H1 (cell line): ENCODE measurements around the gene CLEC18C. TPM values are rescaled to one million over a fixed set of nuclear protein-coding genes. Genes with fewer than 3 reads are reported as not detected.
"Not testable (repeated sequence)": the region's sequence is repeated elsewhere in the genome, so short reads cannot be mapped to it uniquely, and the experiment has no call there.

Experiments used
- CTCF ChIA-PET: fragments of 300-600 bp; sonication (Branson Sonifier 250); formaldehyde crosslinking; loops from one replicate; lab custom pipeline; 2021; ENCODE audit not compliant: partially characterized antibody; lab: Charles Lee
- POLR2A ChIA-PET: fragments of 300-600 bp; sonication (Branson Sonifier 250); formaldehyde crosslinking; loops from one replicate; lab custom pipeline; 2021; ENCODE audit warnings: inconsistent platforms; ENCODE audit not compliant: partially characterized antibody; lab: Charles Lee
- DNase-seq, 2 experiments: peaks; one replicate each; pipeline versions ENCODE4 v3.0.0 to v3.0.0-alpha.2; 2010 to 2022; ENCODE audit warnings: low spot score in 2 of 2, low read depth in 1 of 2, mixed read lengths in 1 of 2
- FAIRE-seq: peaks from 2 replicates; lab custom pipeline; 2011; peaks lifted over from hg19 to GRCh38; lab: Jason Lieb, UNC
- H2AFZ ChIP-seq: 2 replicates; pipeline ENCODE4 v1.8.1; 2012; ENCODE audit warnings: low read length, inconsistent platforms
- H2AK5ac ChIP-seq: 2 replicates; pipeline ENCODE4 v1.6.1; 2013; ENCODE audit warnings: low read depth, low read length
- H2BK120ac ChIP-seq: replicated peaks from 2 replicates; pipeline ENCODE3; 2013; ENCODE audit warnings: low read depth, low read length, inconsistent platforms
- H2BK12ac ChIP-seq: 2 replicates; pipeline ENCODE4 v1.6.1; 2013; ENCODE audit warnings: low read depth, low read length
- H2BK15ac ChIP-seq: 2 replicates; pipeline ENCODE4 v1.6.1; 2013; ENCODE audit warnings: low read length
- H2BK20ac ChIP-seq: 2 replicates; pipeline ENCODE4 v1.6.1; 2013; ENCODE audit warnings: low read length
- H2BK5ac ChIP-seq: 2 replicates; pipeline ENCODE4 v1.6.1; 2013; ENCODE audit warnings: low read depth, low read length
- H3K14ac ChIP-seq: 2 replicates; pipeline ENCODE4 v1.6.1; 2013; ENCODE audit warnings: inconsistent platforms; ENCODE audit not compliant: insufficient read length
- H3K18ac ChIP-seq: 2 replicates; pipeline ENCODE4 v1.6.1; 2013; ENCODE audit warnings: low read length; ENCODE audit errors: extremely low read depth
- H3K23ac ChIP-seq: 2 replicates; pipeline ENCODE4 v1.6.1; 2013; ENCODE audit warnings: inconsistent platforms; ENCODE audit not compliant: insufficient read length
- H3K23me2 ChIP-seq: 2 replicates; pipeline ENCODE4 v1.6.1; 2013; ENCODE audit warnings: low read depth, low read length
- H3K27ac ChIP-seq: 2 replicates; pipeline ENCODE4 v1.6.1; 2011; ENCODE audit warnings: low read depth, low read length, inconsistent platforms
- H3K27me3 ChIP-seq, 4 experiments: replicated peaks in 1 of 4; 1 replicate in 1 of 4; 2 replicates in 3 of 4; pipeline versions ENCODE4 v1.6.1 to v1.8.1; 2011 to 2013; ENCODE audit warnings: low read length in 3 of 4, mild to moderate bottlenecking in 3 of 4, inconsistent platforms in 2 of 4, mixed read lengths in 2 of 4, moderate library complexity in 1 of 4; ENCODE audit not compliant: control insufficient read depth in 3 of 4, insufficient read depth in 3 of 4; ENCODE audit errors: extremely low read depth in 1 of 4
- H3K36me3 ChIP-seq, 4 experiments: 2 replicates each; pipeline versions ENCODE4 v1.6.1 to v1.8.1; 2011 to 2013; ENCODE audit warnings: mild to moderate bottlenecking in 4 of 4, low read length in 3 of 4, moderate library complexity in 2 of 4, control low read depth in 1 of 4, inconsistent platforms in 1 of 4; ENCODE audit not compliant: insufficient read depth in 4 of 4, control insufficient read depth in 2 of 4
- H3K4ac ChIP-seq: replicated peaks from 2 replicates; pipeline ENCODE3; 2013; ENCODE audit warnings: low read length, low read depth, mixed read lengths, inconsistent platforms; ENCODE audit not compliant: insufficient read length
- H3K4me1 ChIP-seq, 4 experiments: replicated peaks in 1 of 4; 1 replicate in 1 of 4; 2 replicates in 3 of 4; pipeline versions ENCODE4 v1.6.1 to v1.8.1; 2011 to 2013; ENCODE audit warnings: low read length in 3 of 4, inconsistent platforms in 2 of 4, mixed read lengths in 1 of 4; ENCODE audit not compliant: insufficient read depth in 4 of 4, control insufficient read depth in 3 of 4
- H3K4me2 ChIP-seq, 2 experiments: 2 replicates each; pipeline versions ENCODE4 v1.6.1 to v1.8.1; 2011 to 2013; ENCODE audit warnings: low read depth in 2 of 2, low read length in 2 of 2, control low read depth in 1 of 2, inconsistent platforms in 1 of 2, mild to moderate bottlenecking in 1 of 2; ENCODE audit not compliant: insufficient read depth in 1 of 2
- H3K4me3 ChIP-seq, 4 experiments: fragments of 200-600, 300-600 bp in 1 of 4; sonication (generic), shearing (Covaris generic), sonication (Bioruptor Twin) in 1 of 4; 2 replicates each; pipeline versions ENCODE4 v1.5.1 to v1.8.1; 2011 to 2016; ENCODE audit warnings: low read length in 4 of 4, low read depth in 3 of 4, control low read depth in 2 of 4, inconsistent platforms in 2 of 4, mild to moderate bottlenecking in 2 of 4, mixed read lengths in 1 of 4, moderate library complexity in 1 of 4; ENCODE audit not compliant: insufficient read depth in 2 of 4; ENCODE audit errors: extremely low read depth in 1 of 4
- H3K56ac ChIP-seq: replicated peaks from 2 replicates; pipeline ENCODE3; 2013; ENCODE audit warnings: low read depth, mild to moderate bottlenecking, mixed read lengths, low read length, inconsistent platforms; ENCODE audit not compliant: insufficient read length
- H3K79me1 ChIP-seq: 2 replicates; pipeline ENCODE4 v1.6.1; 2013; ENCODE audit warnings: low read depth, low read length, control low read depth
- H3K79me2 ChIP-seq, 2 experiments: 2 replicates each; pipeline versions ENCODE4 v1.6.1 to v1.8.1; 2012 to 2013; ENCODE audit warnings: low read length in 2 of 2, mild to moderate bottlenecking in 2 of 2, inconsistent platforms in 1 of 2; ENCODE audit not compliant: insufficient read depth in 2 of 2, control insufficient read depth in 1 of 2
- H3K9ac ChIP-seq, 4 experiments: replicated peaks in 1 of 4; 1 replicate in 1 of 4; 2 replicates in 3 of 4; pipeline versions ENCODE4 v1.6.1 to v1.8.1; 2011 to 2013; ENCODE audit warnings: low read depth in 3 of 4, low read length in 3 of 4, control low read depth in 2 of 4, mild to moderate bottlenecking in 2 of 4, moderate library complexity in 2 of 4, inconsistent platforms in 1 of 4; ENCODE audit errors: extremely low read depth in 1 of 4
- H3K9me3 ChIP-seq, 2 experiments: 2 replicates each; pipeline versions ENCODE4 v1.6.1 to v1.8.1; 2012 to 2013; ENCODE audit warnings: mild to moderate bottlenecking in 2 of 2, moderate library complexity in 2 of 2, control low read depth in 1 of 2, inconsistent platforms in 1 of 2, low read depth in 1 of 2, low read length in 1 of 2, mixed read lengths in 1 of 2; ENCODE audit not compliant: insufficient read depth in 2 of 2
- H4K20me1 ChIP-seq, 2 experiments: replicated peaks in 1 of 2; 2 replicates each; pipeline versions ENCODE3 to v1.8.1; 2011 to 2013; ENCODE audit warnings: inconsistent platforms in 2 of 2, low read length in 2 of 2, mild to moderate bottlenecking in 1 of 2; ENCODE audit not compliant: insufficient read depth in 2 of 2, control insufficient read depth in 1 of 2
- H4K5ac ChIP-seq: 2 replicates; pipeline ENCODE4 v1.6.1; 2013; ENCODE audit warnings: low read length, low read depth, mixed read lengths, inconsistent platforms; ENCODE audit not compliant: insufficient read length
- H4K8ac ChIP-seq: 2 replicates; pipeline ENCODE4 v1.8.0; 2013; ENCODE audit warnings: mild to moderate bottlenecking, moderate library complexity, low read length, inconsistent platforms; ENCODE audit not compliant: insufficient read depth; ENCODE audit errors: extremely low read depth
- H4K91ac ChIP-seq: replicated peaks from 2 replicates; pipeline ENCODE3; 2013; ENCODE audit warnings: low read length, mixed read lengths, inconsistent platforms; ENCODE audit not compliant: insufficient read length
- CHD1 ChIP-seq: IDR thresholded peaks from 2 replicates; pipeline ENCODE4 v1.6.1; 2012; ENCODE audit warnings: low read depth, low read length, improper control_type of control experiment
- WGBS, 2 experiments: shearing (Covaris generic) in 1 of 2; methylation state at CpG; one replicate each; pipeline versions ENCODE4 v1.1.6 to v1.1.7; 2013 to 2015; ENCODE audit warnings: low lambda C conversion rate in 2 of 2, mixed read lengths in 2 of 2, inconsistent platforms in 1 of 2, low coverage in 1 of 2, missing lambda C conversion rate in 1 of 2; ENCODE audit not compliant: insufficient replicate concordance in 2 of 2, insufficient coverage in 1 of 2, insufficient read length in 1 of 2; ENCODE audit errors: extremely low coverage in 1 of 2, missing lambda C conversion rate in 1 of 2; 5-methylcytosine and 5-hydroxymethylcytosine counted together
- polyA plus RNA-seq, 7 experiments: library from polyadenylated mRNA; depleted of rRNA in 3 of 7; stranded (reverse) in 5 of 7; unstranded in 2 of 7; fragments of >200 nt in 5 of 7; fragments of 200-250 nt in 2 of 7; gene quantifications; 1 replicate in 5 of 7; 2 replicates in 1 of 7; 4 replicates in 1 of 7; pipeline versions ENCODE4 v1.2.1 to v1.2.3, GENCODE V29; 2011 to 2013; ENCODE audit warnings: missing spikeins in 2 of 7, mixed read lengths in 2 of 7
- total RNA-seq: library from RNA; stranded (reverse); fragmentation: NEBNext Ultra II Directional; extraction: Animal tissue kit (Norgen Biotek cat#: 25700); gene quantifications from 2 replicates; pipeline ENCODE4 v1.2.1, GENCODE V29; 2021
- TF ChIP-seq, protein P1 (sequence below), 3 experiments: IDR thresholded peaks; 1 replicate in 2 of 3; 2 replicates in 1 of 3; pipeline versions ENCODE4 v1.5.1 to v1.6.1; 2011; ENCODE audit warnings: low read length in 3 of 3, mild to moderate bottlenecking in 3 of 3, inconsistent platforms in 2 of 3, low read depth in 1 of 3, moderate library complexity in 1 of 3; ENCODE audit not compliant: insufficient read depth in 1 of 3; ENCODE audit errors: control extremely low read depth in 1 of 3

The CLEC18C gene
- total and polyA plus RNA-seq, 2 of the 8 experiments (the other 6 are each of a cell fraction or from before 2014, with no cell fraction given) = 0.11 TPM; not detected in 1

DNA sequence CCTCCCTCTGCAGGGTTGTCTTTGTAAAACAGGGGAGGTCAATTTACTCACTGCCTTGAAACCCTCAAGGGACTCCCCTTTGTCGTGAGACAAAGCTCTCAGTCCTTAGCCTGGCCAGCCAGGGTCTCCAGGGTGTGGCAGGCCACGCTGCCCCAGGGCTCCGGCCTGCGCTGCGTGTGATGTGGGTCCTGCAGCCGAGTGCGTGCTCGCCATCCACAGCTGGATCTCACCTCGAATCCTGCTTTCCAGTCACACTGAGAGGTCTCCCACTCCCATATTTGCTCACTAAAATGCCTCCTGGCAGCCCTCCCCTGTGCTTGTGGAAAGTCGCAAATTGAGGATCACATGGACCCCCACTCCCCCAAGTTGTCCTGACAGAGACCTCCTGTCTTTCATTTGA, 10.0 kb upstream of the CLEC18C start (continued):
- TF ChIP-seq, protein P1, sequence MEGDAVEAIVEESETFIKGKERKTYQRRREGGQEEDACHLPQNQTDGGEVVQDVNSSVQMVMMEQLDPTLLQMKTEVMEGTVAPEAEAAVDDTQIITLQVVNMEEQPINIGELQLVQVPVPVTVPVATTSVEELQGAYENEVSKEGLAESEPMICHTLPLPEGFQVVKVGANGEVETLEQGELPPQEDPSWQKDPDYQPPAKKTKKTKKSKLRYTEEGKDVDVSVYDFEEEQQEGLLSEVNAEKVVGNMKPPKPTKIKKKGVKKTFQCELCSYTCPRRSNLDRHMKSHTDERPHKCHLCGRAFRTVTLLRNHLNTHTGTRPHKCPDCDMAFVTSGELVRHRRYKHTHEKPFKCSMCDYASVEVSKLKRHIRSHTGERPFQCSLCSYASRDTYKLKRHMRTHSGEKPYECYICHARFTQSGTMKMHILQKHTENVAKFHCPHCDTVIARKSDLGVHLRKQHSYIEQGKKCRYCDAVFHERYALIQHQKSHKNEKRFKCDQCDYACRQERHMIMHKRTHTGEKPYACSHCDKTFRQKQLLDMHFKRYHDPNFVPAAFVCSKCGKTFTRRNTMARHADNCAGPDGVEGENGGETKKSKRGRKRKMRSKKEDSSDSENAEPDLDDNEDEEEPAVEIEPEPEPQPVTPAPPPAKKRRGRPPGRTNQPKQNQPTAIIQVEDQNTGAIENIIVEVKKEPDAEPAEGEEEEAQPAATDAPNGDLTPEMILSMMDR (IDR thresholded peaks at IDR 0.05; ENCODE audit: control extremely low read depth in 1 of 3, insufficient read depth in 1 of 3, low read depth in 1 of 3, low read length in 3 of 3) = no peak
- TF ChIP-seq CHD1 = no peak

DNA sequence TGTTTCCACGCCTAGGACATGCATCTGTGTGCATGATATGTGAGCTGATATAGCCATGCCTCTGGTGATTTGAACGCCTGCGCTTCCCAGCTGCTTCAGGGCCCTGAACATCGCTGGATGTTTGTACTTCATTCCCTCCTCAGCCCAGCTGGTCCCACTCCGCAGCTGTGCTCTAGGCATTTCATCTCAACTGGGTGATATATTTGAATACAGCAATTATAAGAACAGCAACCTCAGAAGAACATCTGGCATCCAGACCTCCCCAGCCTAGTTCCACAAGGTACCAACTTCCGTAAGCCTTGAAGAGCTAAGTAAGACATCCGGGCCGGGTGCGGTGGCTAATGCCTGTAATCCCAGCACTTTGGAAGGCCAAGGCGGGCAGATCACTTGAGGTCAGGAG, 6.9 kb upstream of the CLEC18C start:
- H3K18ac ChIP-seq, H3K14ac ChIP-seq, H2BK20ac ChIP-seq, H3K79me1 ChIP-seq, H3K9me3 ChIP-seq, H3K4me2 ChIP-seq, FAIRE-seq, H3K23ac ChIP-seq, H2BK120ac ChIP-seq, H4K20me1 ChIP-seq, CTCF ChIA-PET, H3K9ac ChIP-seq, H3K4me1 ChIP-seq, H2BK12ac ChIP-seq, POLR2A ChIA-PET, H3K4ac ChIP-seq, H2AK5ac ChIP-seq, H3K27ac ChIP-seq, H3K79me2 ChIP-seq, H4K8ac ChIP-seq, H4K91ac ChIP-seq, H3K23me2 ChIP-seq, H3K4me3 ChIP-seq, DNase-seq, H3K56ac ChIP-seq, H4K5ac ChIP-seq, H2BK15ac ChIP-seq, H3K27me3 ChIP-seq, H2AFZ ChIP-seq, H3K36me3 ChIP-seq, H2BK5ac ChIP-seq: not testable (repeated sequence)
- 100% methylated on average over 4 of the region's 10 CpGs; no CpG with 5 or more reads in 1 of the 2 experiments for WGBS, 2 experiments
